Right lung (tissue), 5 donors: ENCODE measurements around the gene GPHA2. TPM values are rescaled to one million over a fixed set of nuclear protein-coding genes. Genes with fewer than 3 reads are reported as not detected.

Source experiments
- DNase-seq, 2 donors: peaks; one replicate each; pipeline ENCODE4 v3.0.0-alpha.2; 2013
- polyA plus RNA-seq, 5 donors: library from polyadenylated mRNA; unstranded; fragments of 120-200 nt; gene quantifications; one replicate each; pipeline versions ENCODE4 v1.2.1 to v1.2.3, GENCODE V29; 2013; ENCODE audit warnings: inconsistent platforms in 1 of 5, low replicate concordance in 1 of 5; ENCODE audit not compliant: insufficient read length in 5 of 5, insufficient read depth in 1 of 5

The GPHA2 gene
- polyA plus RNA-seq, 5 donors: 0.15 to 0.27 (median 0.24) TPM; not detected in 2

GRCh38 chr11:64910451-64911093, 25.1 kb downstream of the GPHA2 start:
- DNase-seq: no peak

- DNase-seq: no peak
Measured at GRCh38 chr11:64909653-64910343, 25.9 kb downstream of the GPHA2 start.

DNA sequence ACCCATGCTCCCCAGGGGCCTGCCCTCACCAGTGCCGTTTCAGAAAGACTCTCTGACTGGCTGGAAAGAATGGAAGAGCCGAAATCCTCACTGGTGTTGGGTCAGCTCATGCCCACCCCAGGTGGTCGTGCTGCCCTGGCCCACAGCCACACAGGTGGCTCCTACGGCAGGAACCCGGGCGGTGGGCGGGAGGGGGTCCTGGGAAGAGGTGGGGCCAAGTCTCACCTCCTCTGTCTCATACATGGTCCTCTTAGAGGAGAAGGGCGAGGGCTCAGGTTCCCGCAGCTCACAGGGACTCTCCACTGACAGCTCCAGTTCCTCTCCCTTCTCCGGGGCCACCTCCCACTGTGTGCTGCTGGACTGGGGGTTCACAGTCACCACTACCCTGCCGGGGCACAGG, 26.9 kb downstream of the GPHA2 start:
- DNase-seq: no peak

DNA sequence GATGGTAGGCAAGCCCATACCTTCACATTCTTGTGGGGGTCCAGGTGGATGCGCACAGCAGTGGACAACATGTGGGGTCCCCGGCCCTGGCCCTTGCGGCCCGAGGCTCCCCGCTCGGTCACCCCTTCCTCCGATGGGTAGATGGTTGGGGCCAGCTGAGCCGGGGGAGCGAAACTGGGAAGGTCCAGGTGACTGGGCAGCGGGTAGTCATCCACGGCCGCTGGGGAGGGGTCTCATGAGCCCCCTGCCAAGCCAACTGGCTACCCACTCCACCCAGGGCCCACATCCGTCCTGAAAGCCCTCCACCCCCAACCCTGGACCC, 29.4 kb downstream of the GPHA2 start:
- no peak for DNase-seq

GRCh38 chr11:64905516-64906313, 30.0 kb downstream of the GPHA2 start:
- no peak for DNase-seq

DNA sequence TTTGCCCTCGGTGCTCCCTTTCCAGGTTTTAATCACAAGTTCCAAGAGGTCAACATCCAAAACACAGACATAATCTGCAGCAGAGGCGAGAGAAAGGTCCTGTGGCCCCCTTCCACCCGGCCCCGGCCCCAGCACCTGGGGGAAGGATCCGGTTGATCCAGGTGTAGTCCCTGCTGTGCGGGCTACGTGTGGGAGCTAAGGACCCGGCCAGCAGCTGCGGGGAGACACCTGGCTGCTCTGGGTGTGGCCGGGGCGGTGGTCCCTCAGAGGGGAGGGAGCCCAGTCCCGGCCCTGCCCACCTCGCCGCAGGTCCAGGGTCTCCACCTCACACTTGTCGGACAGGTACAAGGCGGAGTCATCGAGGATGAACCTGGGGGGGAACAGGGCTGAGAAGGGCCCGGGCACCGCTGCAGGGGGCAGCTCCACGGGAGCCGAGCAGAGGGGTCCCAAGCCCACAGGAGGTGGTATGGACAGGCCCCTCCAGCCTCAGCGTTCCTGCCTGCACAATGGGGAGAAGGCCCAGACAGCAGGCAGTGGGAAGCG, 32.3 kb downstream of the GPHA2 start:
- no peak for DNase-seq

- no peak for DNase-seq
Measured at GRCh38 chr11:64902102-64902900, 33.4 kb downstream of the GPHA2 start.

GRCh38 chr11:64900774-64901173, 34.9 kb downstream of the GPHA2 start:
- DNase-seq: no peak

DNA sequence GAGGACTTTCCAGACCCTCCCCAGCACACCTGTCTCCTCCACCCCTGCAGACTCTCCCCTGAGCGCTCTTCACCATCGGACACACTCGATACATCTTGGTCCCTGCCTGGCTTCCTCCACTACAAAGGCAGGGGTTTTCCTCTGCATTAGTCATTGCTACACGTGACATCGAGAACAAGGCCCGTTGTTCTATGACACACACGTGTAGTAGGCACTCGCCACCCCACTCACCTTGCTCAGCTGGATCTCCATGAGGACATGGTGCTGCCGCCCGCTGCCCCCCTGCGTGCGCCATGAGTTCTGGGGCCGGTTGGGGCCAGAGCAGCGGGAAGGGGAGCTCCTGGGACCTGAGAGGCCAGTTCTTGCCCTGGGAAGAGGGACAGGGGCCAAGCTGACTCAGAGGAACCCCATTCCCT, 35.4 kb downstream of the GPHA2 start:
- DNase-seq: no peak

DNA sequence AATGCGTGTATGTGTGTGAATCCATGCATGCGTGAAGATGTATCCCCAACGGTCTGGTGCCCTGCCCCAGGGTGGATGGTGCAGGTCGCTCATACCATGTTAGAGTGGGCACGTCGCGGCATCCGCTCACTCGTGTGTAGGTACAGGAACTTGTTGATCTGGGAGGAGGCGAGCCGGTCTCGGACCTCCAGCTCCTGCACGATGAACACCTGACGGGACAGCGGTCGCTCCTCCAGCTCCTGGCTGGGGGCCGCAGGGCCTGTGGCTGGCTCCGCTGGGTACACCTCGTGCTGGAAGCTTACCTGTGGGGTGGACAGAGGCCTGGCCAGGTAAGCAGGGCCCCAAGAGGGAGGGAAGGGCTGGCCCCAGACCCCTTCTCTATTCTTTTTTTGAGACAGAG, 37.2 kb downstream of the GPHA2 start:
- no peak for DNase-seq

DNA sequence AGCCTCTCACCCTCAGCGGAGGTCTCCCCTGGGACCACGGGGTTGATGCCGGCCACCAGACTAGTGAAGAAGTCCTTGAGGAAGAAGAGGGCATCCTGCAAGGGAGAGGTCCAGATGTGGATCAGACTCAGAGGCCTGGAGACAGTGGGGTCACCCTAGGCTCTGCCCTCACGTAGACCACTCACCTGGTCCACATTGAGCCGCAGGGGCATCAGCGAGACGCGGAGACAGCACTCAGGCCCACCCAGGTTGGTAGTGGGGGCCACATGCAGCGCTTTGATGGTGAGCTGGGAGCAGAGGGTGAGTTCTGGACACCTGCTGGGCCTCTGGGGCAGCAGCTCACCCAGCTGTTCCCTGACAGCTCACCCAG, 37.6 kb downstream of the GPHA2 start:
- no peak for DNase-seq

DNA sequence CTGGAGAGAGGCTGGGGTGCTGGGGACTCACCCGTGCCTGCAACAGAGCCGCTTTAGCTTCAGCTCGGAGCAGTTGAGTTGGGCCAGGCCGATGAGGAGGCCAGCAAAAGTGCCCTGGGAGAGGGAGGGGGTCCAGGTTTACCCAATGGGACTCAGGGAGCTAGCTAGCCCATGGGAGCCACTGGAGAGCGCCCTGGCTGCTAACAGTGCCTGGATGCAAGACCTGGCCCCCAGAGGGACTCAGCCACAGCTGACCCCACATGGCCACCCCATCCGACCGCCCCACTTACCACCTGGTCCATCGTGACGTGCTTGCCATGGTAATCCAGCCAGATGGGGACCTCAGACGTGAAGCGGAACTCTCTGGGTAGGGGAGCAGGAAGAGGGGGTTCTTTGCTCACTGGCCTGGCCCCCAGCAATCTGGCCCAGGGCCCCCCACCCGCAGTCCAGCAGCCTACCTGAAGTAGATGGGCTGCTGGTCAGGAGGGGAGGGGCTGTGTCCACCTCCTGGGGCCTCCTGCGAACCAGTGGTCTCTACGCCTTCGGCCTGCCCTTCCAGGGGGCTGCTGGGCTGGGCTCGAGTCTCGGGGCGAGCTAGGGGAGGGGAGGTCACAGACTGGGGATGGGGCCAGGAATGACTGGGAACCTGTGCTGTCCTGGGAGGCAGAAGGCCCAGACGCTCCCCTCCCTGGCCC, 38.2 kb downstream of the GPHA2 start:
- DNase-seq: no peak

DNA sequence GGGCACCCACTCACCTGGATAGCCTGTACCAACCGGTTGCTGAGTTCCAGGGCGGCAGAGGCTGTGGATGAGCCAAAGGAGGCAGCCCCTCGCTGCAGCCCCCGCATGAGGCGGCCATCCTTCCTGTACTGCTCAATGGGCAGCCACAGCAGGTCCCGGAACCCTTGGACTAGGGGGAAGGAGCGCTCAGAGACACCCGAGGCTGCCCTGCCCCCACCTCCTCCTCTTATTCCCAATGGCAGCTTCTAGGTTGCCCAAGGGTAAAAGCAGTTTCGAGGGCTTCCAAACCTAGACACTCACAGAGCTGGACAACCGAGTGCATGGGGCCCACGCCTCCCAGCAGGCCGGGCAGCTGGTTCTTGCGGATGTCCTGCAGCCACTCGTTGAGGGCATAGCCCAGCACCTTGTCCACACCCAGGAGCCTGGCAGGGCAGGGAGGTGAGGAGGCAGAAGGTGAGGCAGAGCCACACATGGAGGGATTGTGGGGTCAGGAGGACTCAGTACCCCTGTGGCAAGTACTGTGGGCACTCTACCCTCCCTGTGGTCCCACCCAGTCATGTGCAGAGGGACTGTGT, 39.2 kb downstream of the GPHA2 start:
- no peak for DNase-seq

DNA sequence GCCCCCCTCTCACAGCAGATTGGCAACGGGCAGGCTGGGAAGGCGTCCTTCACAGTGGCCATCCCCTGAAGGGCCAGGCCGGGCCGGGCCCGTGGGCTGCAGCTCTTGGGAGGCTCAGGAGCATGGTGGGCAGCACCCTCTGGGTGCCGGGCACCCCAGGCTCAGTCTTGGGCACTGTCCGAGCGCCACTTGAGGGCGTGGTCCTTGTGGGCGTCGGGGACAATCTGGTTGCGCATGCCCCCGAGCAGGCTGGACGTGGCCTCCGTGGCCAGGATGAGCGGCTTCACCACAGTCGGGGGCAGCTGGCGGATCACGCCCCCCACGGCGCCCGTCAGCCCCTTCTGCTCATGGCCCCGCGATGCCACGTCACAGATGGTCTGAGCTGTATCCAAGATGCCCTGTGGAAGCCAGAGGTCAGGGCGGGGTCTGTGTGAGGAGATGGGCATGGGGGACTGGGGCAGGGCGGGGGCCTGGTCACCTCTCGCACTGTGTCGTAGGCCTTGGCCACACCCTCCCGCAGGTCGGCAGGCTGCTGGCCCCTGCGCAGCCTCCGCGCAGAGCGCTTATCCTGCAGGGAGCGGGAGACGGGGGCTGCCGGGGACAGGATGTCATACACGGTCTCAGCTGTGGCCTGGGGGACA, 40.8 kb downstream of the GPHA2 start:
- no peak for DNase-seq

DNA sequence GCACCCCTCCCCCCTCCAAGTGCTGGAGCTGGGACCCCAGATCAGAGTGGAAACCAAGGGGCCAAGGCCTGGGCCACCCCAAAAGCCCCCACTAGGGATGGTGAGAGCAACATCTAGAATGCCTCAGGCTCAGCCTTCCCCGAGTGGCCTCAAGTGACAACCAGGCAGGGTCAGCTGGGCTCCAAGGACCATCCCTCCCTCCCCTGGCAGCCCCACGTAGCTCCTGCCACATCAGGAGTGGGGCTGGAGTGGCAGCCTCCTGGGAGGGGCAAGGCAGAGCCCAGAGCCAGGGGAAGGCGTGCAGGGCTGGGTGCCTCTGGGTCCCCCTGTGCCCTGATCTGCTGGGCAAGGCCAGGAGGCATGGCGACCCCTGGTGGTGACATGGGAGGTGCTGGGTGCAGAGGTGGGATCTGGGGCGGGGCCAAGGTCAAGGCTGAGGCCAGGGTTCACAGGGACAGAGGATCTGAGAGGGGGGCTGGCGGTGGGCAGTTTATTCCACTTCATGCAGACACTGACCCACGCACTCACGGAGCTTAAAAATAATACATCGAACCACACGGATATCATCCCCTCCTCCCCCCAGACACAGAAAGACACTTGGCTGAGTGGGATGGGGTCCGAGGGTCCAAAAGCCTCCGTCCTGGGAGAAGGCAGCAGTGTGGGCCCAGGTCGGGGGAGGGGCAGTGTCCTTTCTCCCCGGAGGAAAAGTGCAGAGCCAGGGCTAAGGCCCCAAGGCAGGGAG, 41.5 kb downstream of the GPHA2 start:
- peak; percentile 49 to 58 for DNase-seq

DNA sequence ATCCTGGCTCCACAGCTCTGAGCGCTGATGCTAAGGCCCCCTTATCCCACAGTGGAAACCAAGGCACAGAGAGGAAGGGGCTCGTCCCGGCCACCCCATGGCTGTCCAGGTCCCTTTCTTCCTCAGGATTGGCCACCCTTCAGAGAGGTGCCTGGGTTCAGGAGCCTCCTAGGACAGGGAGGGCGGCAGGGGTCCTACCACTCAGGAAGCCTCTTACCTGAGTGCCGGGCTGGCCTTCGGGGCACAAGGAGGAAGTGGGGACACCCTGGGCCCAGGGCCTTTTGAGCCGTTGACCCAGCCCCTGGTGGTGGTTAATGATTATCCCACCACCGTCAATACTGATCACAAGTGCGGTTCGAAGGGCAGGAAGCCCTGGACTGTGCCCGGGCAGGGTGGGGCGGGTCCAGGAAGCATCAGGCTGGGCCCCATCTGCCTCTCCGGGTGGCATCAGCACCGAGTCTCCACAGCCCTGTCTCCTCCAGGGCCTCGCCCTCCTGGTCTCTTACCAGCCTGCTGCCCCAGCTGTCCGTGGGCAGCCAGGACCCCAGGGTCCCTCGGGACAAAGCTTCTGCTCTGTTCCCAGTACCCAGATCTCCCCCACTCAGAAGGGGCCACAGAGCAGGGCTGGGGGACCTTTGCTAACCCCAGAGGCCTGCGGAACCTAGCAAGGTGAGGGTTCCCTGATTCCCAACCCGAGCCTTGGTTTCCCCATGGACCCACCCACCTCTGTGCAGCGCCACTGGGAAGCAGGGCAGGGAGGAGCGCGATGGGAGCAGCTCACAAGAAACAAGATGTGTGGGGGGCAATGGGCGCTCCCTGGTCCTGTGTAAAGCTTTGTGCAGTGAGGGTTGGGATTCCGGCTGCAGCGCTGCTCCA, 42.3 kb downstream of the GPHA2 start:
- no peak for DNase-seq

- no peak for DNase-seq
Measured at GRCh38 chr11:64892838-64893193, 42.9 kb downstream of the GPHA2 start.

- no peak for DNase-seq
Measured at GRCh38 chr11:64892411-64892831, 43.3 kb downstream of the GPHA2 start.

DNA sequence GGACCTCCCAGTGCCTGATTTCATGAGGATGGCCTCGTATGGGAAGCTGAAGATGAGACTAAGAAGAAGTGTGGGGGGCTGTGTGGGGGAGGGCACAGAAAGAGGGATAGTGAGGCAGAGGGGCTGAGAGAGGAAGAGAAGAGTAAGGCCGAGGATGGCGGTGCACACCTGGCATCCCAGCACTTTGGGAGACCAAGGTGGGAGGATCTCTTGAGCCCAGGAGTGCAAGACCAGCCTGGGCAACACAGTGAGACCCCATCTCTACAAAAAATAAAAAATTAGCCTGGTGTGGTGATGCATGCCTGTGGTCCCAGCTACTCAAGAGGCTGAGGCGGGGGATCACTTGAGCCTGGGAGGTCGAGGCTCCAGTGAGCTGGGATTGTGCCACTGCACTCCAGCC, 43.8 kb downstream of the GPHA2 start:
- DNase-seq: no peak
